Left lung (tissue), 10 donors: Measurements from ENCODE around the gene CDK14. TPM values are rescaled to one million over a fixed set of nuclear protein-coding genes. Genes with fewer than 3 reads are reported as not detected.
A peak's percentile ranks its signal among the peaks of the same experiment; 100 is the strongest.

ENCODE experiments used
- ATAC-seq: fragments of 200-7000 bp; cut with Tn5 transposase; one replicate; pipeline ENCODE4 v1.9.1; 2020; ENCODE audit warnings: moderate library complexity
- DNase-seq, 4 donors: peaks; one replicate each; pipeline ENCODE4 v3.0.0-alpha.2; 2013 to 2020
- H3K27ac ChIP-seq, 2 donors: fragments of 200-600 bp; sonication (generic) in 1 of 2; one replicate each; pipeline versions ENCODE4 v1.5.0 to v1.8.0; 2020 to 2021
- H3K27me3 ChIP-seq, 2 donors: fragments of 200-600 bp; sonication (generic) in 1 of 2; one replicate each; pipeline versions ENCODE4 v1.5.0 to v1.8.0; 2020 to 2021
- H3K36me3 ChIP-seq, 2 donors: fragments of 200-600 bp; sonication (generic) in 1 of 2; one replicate each; pipeline versions ENCODE4 v1.5.0 to v1.8.0; 2020 to 2021
- H3K4me1 ChIP-seq, 2 donors: fragments of 200-600 bp; one replicate each; pipeline ENCODE4 v1.8.0; 2021
- H3K4me3 ChIP-seq, 2 donors: fragments of 200-600 bp; sonication (generic) in 1 of 2; one replicate each; pipeline versions ENCODE4 v1.5.0 to v1.8.0; 2020 to 2021; ENCODE audit warnings: mild to moderate bottlenecking in 1 of 2
- H3K9me3 ChIP-seq, 2 donors: fragments of 200-600 bp; sonication (generic) in 1 of 2; one replicate each; pipeline versions ENCODE4 v1.5.0 to v1.8.0; 2020 to 2021
- CTCF ChIP-seq, 2 donors: fragments of 200-600 bp; sonication (generic) in 1 of 2; IDR thresholded peaks; one replicate each; pipeline versions ENCODE4 v1.5.0 to v1.8.0; 2021; ENCODE audit warnings: antibody characterized with exemption in 2 of 2
- intact Hi-C, 2 donors: fragments of 100-400 bp; cut with DNase I; formaldehyde crosslinking; loops; one replicate each; pipeline versions ENCODE4 v1.11.2 to v1.14.2; 2022
- polyA plus RNA-seq, 6 donors: library from polyadenylated mRNA; unstranded; fragments of 120-200 nt; gene quantifications; one replicate each; pipeline ENCODE4 v1.2.1, GENCODE V29; 2013; ENCODE audit not compliant: insufficient read length in 6 of 6
- total RNA-seq, 2 donors: library from RNA; stranded (reverse); fragmentation: NEBNext Ultra II Directional; extraction: Animal tissue kit (Norgen Biotek cat#: 25700); gene quantifications; one replicate each; pipeline ENCODE4 v1.2.1, GENCODE V29; 2021
- donor health status: DM: no; HTN: yes; CAD: no.
- donor health status: DM: no; HTN: no; CAD: no.

Gene CDK14
- total and polyA plus RNA-seq, 8 donors: 24.1 to 45.1 (median 30.0) TPM

- intact Hi-C loops: no loop called here
- ATAC-seq: no peak
- Histone ChIP-seq H3K36me3 (no peaks in the 10 kb centered on the region), H3K27me3 (no peaks in the 10 kb centered on the region), H3K27ac (no peak overlapping the region), H3K4me3 (no peak overlapping the region), H3K9me3 (no peaks in the 10 kb centered on the region), H3K4me1 (no peaks in the 10 kb centered on the region)
- TF ChIP-seq CTCF (IDR thresholded peaks at IDR 0.05): no peak
- no peak for DNase-seq
Observed at GRCh38 chr7:90758933-90759562, 162.9 kb downstream of the CDK14 start.

DNA sequence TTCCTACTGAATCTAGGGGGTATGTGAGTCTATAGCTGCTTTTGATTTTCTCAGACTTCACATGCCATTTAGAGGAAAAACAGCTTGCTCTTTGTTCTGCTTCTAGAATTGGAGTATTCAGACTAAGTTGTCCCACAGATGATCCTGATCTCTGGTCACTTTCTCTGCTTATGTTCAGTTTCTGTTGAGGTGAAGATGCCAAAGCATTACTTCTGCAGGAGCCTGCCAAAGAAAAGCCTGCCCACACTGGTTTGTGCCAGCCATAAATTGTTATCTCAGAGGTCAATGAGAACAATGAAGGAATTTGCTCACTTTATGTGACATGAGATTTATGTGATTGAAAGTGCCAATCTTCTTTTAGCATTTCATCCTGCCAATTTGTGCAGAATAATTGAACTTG lies 163.6 kb downstream of the CDK14 start:
- Histone ChIP-seq H3K4me1 (no peaks in the 10 kb centered on the region), H3K27me3 (no peaks in the 10 kb centered on the region), H3K36me3 (no peaks in the 10 kb centered on the region), H3K4me3 (no peak overlapping the region), H3K27ac (no peak overlapping the region), H3K9me3 (no peaks in the 10 kb centered on the region)
- TF ChIP-seq CTCF (IDR thresholded peaks at IDR 0.05): no peak
- intact Hi-C loops: no loop called here
- peak in 1 of 4 donors; percentile 27 for DNase-seq
- no peak for ATAC-seq

DNA sequence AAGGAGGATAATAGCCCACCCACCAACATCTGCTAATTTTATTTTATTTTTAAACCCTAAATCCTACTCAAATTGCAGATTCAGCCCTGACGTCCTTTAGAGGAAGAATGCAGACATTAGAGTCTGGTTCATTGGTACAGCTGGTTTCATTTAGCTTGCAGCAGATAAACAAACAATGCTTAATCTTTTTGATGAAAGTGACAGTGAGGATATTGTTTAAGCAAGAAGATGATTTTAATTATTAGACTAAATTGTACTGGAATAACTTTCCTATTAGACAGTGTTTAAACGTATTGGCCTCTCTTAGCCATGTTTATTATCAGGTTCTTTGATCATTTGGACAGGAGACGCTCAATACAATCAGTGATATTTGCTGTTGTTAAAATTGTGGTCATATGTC lies 164.8 kb downstream of the CDK14 start:
- H3K4me1 ChIP-seq: no peaks in the 10 kb centered on the region
- no peak overlapping the region for H3K27ac ChIP-seq
- ATAC-seq (no peak), DNase-seq (peak in 1 of 4 donors; percentile 16)
- H3K36me3 ChIP-seq: no peaks in the 10 kb centered on the region
- H3K9me3 ChIP-seq: no peaks in the 10 kb centered on the region
- no peaks in the 10 kb centered on the region for H3K27me3 ChIP-seq
- no peak overlapping the region for H3K4me3 ChIP-seq
- intact Hi-C loops: no loop called here
- TF ChIP-seq CTCF (IDR thresholded peaks at IDR 0.05): no peak

- no peaks in the 10 kb centered on the region for H3K9me3 ChIP-seq
- no peak for TF ChIP-seq CTCF (IDR thresholded peaks at IDR 0.05)
- intact Hi-C loops: no loop called here
- H3K4me3 ChIP-seq: no peak overlapping the region
- no peaks in the 10 kb centered on the region for H3K27me3 ChIP-seq
- H3K4me1 ChIP-seq: no peaks in the 10 kb centered on the region
- H3K36me3 ChIP-seq: no peaks in the 10 kb centered on the region
- no peak overlapping the region for H3K27ac ChIP-seq
- no peak for DNase-seq
- no peak for ATAC-seq
Observed at GRCh38 chr7:90761584-90761983, 165.5 kb downstream of the CDK14 start.

GRCh38 chr7:90763108-90763507 lies 167.0 kb downstream of the CDK14 start:
- no peak overlapping the region for H3K27ac ChIP-seq
- H3K36me3 ChIP-seq: no peaks in the 10 kb centered on the region
- H3K27me3 ChIP-seq: no peaks in the 10 kb centered on the region
- intact Hi-C loops: no loop called here
- H3K4me1 ChIP-seq: no peaks in the 10 kb centered on the region
- no peak for TF ChIP-seq CTCF (IDR thresholded peaks at IDR 0.05)
- DNase-seq: no peak
- H3K4me3 ChIP-seq: no peak overlapping the region
- no peak for ATAC-seq
- no peaks in the 10 kb centered on the region for H3K9me3 ChIP-seq
